HG03378 (cell line): ENCODE results near the gene RAB7A.
"Not testable (repeated sequence)": the region's sequence is repeated elsewhere in the genome, so short reads cannot be mapped to it uniquely, and the experiment has no call there.

Experiments
- ATAC-seq: cut with Tn5 transposase; IDR thresholded peaks from one replicate; pipeline ENCODE4 v1.9.1; 2021; ENCODE audit warnings: mild to moderate bottlenecking, moderate library complexity; ENCODE audit not compliant: unreplicated experiment

The RAB7A gene

GRCh38 chr3:128749561-128749960 is 23.6 kb downstream of the RAB7A start:
- ATAC-seq: not testable (repeated sequence)

- ATAC-seq: no peak
Measured at GRCh38 chr3:128753715-128754114, 27.7 kb downstream of the RAB7A start.

GRCh38 chr3:128760042-128760441 is 34.1 kb downstream of the RAB7A start:
- no peak for ATAC-seq

- no peak for ATAC-seq
Measured at GRCh38 chr3:128760881-128761280, 34.9 kb downstream of the RAB7A start.

- ATAC-seq: no peak
Measured at GRCh38 chr3:128761392-128761791, 35.4 kb downstream of the RAB7A start.

GRCh38 chr3:128763967-128764366 is 38.0 kb downstream of the RAB7A start:
- no peak for ATAC-seq

GRCh38 chr3:128764863-128765262 is 38.9 kb downstream of the RAB7A start:
- no peak for ATAC-seq

GRCh38 chr3:128767094-128767750 is 41.2 kb downstream of the RAB7A start:
- ATAC-seq: no peak

- ATAC-seq: no peak
Measured at GRCh38 chr3:128768471-128768870, 42.5 kb downstream of the RAB7A start.

- ATAC-seq: no peak
Measured at GRCh38 chr3:128770387-128770786, 44.4 kb downstream of the RAB7A start.

GRCh38 chr3:128773189-128773588 is 47.2 kb downstream of the RAB7A start:
- not testable (repeated sequence) for ATAC-seq

GRCh38 chr3:128773592-128773991 is 47.6 kb downstream of the RAB7A start:
- not testable (repeated sequence) for ATAC-seq

- no peak for ATAC-seq
Measured at GRCh38 chr3:128775241-128775640, 49.3 kb downstream of the RAB7A start.

- no peak for ATAC-seq
Measured at GRCh38 chr3:128775906-128776542, 50.0 kb downstream of the RAB7A start.

- no peak for ATAC-seq
Measured at GRCh38 chr3:128780101-128780837, 54.3 kb downstream of the RAB7A start.

- no peak for ATAC-seq
Measured at GRCh38 chr3:128781164-128781563, 55.2 kb downstream of the RAB7A start.

GRCh38 chr3:128782282-128783146 is 56.5 kb downstream of the RAB7A start:
- ATAC-seq: no peak

GRCh38 chr3:128783774-128784173 is 57.8 kb downstream of the RAB7A start:
- ATAC-seq: no peak

GRCh38 chr3:128784232-128784631 is 58.2 kb downstream of the RAB7A start:
- ATAC-seq: no peak

- ATAC-seq: no peak
Measured at GRCh38 chr3:128784843-128785242, 58.9 kb downstream of the RAB7A start.

- ATAC-seq: no peak
Measured at GRCh38 chr3:128786434-128787020, 60.5 kb downstream of the RAB7A start.
